Endothelial cell of umbilical vein (primary cell): ENCODE results near the gene BSPRY.

Experiments
- EZH2 ChIP-seq: IDR thresholded peaks from 2 replicates; pipeline ENCODE4 v1.6.1; 2012; ENCODE audit warnings: borderline replicate concordance, low read depth, mild to moderate bottlenecking, moderate library complexity, low read length, inconsistent platforms; ENCODE audit not compliant: severe bottlenecking
- FOS ChIP-seq: IDR thresholded peaks from 2 replicates; pipeline ENCODE4 v1.6.1; 2011; ENCODE audit warnings: mild to moderate bottlenecking, low read length, moderate library complexity, borderline replicate concordance; ENCODE audit not compliant: insufficient read depth
- JUN ChIP-seq: IDR thresholded peaks from 2 replicates; pipeline ENCODE4 v1.6.1; 2011; ENCODE audit warnings: borderline replicate concordance, low read depth; ENCODE audit not compliant: insufficient read length, insufficient read depth
- MYC ChIP-seq: IDR thresholded peaks from one replicate; pipeline ENCODE4 v1.6.1; 2011; ENCODE audit warnings: mild to moderate bottlenecking, low read depth, low read length
- POLR2A ChIP-seq: IDR thresholded peaks from 2 replicates; pipeline ENCODE4 v1.6.1; 2012; ENCODE audit warnings: low read depth, mild to moderate bottlenecking, control low read depth, low read length
- POLR2AphosphoS5 ChIP-seq: IDR thresholded peaks from 2 replicates; pipeline ENCODE4 v1.6.1; 2012; ENCODE audit warnings: low read depth, mild to moderate bottlenecking, control low read depth, low read length, moderate library complexity; ENCODE audit not compliant: insufficient read depth
- TF ChIP-seq, protein P1 (sequence below), 2 donors: IDR thresholded peaks; 1 replicate in 1 of 2; 2 replicates in 1 of 2; pipeline ENCODE4 v1.5.1; 2011; ENCODE audit warnings: low read length in 2 of 2, mild to moderate bottlenecking in 2 of 2, moderate library complexity in 2 of 2, control low read depth in 1 of 2, inconsistent platforms in 1 of 2, low read depth in 1 of 2; ENCODE audit not compliant: insufficient read depth in 1 of 2; ENCODE audit errors: extremely low read depth in 1 of 2
- TF ChIP-seq, protein P2 (sequence below): IDR thresholded peaks from 2 replicates; pipeline ENCODE4 v1.6.1; 2011; ENCODE audit not compliant: insufficient read depth, insufficient read length

DNA sequence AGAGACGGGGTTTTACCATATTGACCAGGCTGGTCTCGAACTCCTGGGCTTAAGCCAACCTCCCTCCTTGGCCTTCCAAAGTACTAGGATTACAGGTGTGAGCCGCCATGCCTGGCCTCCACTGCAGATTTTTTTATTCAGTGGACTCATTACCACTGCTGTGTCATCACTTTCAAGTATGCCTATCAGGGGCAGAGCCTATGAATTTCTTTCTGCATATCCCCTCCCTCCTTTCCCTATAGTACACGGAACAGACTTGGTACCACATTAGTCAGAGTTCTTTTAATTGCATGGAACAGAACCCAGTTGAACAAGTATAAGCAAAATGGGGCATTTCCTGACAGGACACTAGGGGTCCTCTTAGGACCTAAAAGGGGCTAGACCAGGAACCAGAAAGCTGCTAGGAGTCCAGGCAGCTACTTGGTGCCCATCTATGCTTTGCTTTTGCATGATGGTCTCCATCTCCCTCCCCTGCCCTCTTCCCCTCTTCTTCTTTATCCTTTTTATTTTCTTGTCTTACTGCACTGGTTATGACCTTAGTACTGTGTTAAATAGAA, 5.8 kb downstream of the BSPRY start:
- TF ChIP-seq, protein P1, sequence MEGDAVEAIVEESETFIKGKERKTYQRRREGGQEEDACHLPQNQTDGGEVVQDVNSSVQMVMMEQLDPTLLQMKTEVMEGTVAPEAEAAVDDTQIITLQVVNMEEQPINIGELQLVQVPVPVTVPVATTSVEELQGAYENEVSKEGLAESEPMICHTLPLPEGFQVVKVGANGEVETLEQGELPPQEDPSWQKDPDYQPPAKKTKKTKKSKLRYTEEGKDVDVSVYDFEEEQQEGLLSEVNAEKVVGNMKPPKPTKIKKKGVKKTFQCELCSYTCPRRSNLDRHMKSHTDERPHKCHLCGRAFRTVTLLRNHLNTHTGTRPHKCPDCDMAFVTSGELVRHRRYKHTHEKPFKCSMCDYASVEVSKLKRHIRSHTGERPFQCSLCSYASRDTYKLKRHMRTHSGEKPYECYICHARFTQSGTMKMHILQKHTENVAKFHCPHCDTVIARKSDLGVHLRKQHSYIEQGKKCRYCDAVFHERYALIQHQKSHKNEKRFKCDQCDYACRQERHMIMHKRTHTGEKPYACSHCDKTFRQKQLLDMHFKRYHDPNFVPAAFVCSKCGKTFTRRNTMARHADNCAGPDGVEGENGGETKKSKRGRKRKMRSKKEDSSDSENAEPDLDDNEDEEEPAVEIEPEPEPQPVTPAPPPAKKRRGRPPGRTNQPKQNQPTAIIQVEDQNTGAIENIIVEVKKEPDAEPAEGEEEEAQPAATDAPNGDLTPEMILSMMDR (IDR thresholded peaks at IDR 0.05; ENCODE audit: extremely low read depth in 1 of 2, insufficient read depth in 1 of 2, low read depth in 1 of 2, low read length in 2 of 2) = peak in 1 of 2 donors; percentile 8
- TF ChIP-seq JUN = no peak
- TF ChIP-seq FOS = no peak
- no peak for TF ChIP-seq EZH2
- TF ChIP-seq POLR2A = no peak
- no peak for TF ChIP-seq MYC
- no peak for TF ChIP-seq POLR2AphosphoS5
- TF ChIP-seq, protein P2, sequence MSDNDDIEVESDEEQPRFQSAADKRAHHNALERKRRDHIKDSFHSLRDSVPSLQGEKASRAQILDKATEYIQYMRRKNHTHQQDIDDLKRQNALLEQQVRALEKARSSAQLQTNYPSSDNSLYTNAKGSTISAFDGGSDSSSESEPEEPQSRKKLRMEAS = no peak
